Measurements from ENCODE around the gene ABCC4.

DNA sequence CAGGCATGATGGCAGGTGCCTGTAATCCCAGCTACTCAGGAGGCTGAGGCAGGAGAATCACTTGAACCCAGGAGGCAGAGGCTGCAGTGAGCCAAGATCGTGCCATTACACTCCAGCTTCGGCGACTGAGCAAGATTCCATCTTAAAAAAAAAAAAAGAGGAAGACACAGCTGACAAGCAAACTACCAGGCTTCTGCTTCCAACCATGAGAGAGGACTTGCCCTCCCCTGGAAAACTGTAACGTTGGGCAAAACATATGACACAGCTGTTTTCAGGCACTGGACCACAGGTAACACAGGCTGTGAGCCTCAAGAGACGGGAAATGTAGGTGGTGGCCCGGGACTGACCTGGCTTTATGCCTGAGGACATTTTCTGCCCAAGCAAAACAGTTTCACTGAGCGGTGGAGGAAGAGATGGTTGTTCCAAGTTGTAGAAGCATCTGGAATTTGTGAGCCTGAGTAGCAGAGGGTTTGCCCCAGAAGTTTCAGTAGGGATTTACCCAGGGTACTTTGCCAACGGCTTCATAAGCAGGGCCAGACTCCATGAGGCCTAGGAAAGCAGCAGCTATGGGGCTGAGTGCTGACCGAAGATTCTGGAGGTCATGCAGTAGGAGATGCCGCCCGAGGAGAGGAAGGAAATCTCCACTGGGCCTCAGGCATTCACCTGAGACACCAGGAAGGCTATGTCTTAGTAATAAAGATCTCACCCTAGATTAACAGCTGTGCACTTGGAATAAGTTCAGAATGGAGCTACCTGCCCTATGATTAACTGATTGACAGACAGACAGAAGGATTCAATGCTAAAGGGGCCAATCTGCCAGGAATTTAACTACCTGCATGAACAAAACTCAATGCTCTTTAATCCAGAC lies 88.0 kb downstream of the ABCC4 start:
- TF ChIP-seq, protein P1, sequence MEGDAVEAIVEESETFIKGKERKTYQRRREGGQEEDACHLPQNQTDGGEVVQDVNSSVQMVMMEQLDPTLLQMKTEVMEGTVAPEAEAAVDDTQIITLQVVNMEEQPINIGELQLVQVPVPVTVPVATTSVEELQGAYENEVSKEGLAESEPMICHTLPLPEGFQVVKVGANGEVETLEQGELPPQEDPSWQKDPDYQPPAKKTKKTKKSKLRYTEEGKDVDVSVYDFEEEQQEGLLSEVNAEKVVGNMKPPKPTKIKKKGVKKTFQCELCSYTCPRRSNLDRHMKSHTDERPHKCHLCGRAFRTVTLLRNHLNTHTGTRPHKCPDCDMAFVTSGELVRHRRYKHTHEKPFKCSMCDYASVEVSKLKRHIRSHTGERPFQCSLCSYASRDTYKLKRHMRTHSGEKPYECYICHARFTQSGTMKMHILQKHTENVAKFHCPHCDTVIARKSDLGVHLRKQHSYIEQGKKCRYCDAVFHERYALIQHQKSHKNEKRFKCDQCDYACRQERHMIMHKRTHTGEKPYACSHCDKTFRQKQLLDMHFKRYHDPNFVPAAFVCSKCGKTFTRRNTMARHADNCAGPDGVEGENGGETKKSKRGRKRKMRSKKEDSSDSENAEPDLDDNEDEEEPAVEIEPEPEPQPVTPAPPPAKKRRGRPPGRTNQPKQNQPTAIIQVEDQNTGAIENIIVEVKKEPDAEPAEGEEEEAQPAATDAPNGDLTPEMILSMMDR (conservative IDR thresholded peaks at IDR 0.05 in 1 of 2, IDR thresholded peaks at IDR 0.05 in 1 of 2; ENCODE audit: low read depth in 1 of 2, low read length in 2 of 2): no peak
- no peak for TF ChIP-seq EZH2 (IDR thresholded peaks at IDR 0.05; ENCODE audit: low read length, missing control alignments)
